ENCODE data around the gene CPVL.

The CPVL gene

GRCh38 chr7:28973591-28973990 is 172.7 kb downstream of the CPVL start:
- no peak for DNase-seq (ENCODE audit: low spot score)

- DNase-seq (ENCODE audit: low spot score), result no peak
These were observed 182.3 kb downstream of the CPVL start for GRCh38 chr7:28964056-28964455.

GRCh38 chr7:28961972-28962371 is 184.4 kb downstream of the CPVL start:
- DNase-seq (ENCODE audit: low spot score), result peak; percentile 63

- DNase-seq (ENCODE audit: low spot score), result no peak
These were observed 186.1 kb downstream of the CPVL start for GRCh38 chr7:28960071-28960840.

GRCh38 chr7:28958980-28959347 is 187.4 kb downstream of the CPVL start:
- DNase-seq (ENCODE audit: low spot score), result no peak

GRCh38 chr7:28958235-28958979 is 187.9 kb downstream of the CPVL start, which contains the start of gene TRIL:
Gene TRIL, minus strand, starts transcription at chr7:28958330. Its CDS starts 284 bp downstream, at chr7:28958046.
- DNase-seq (ENCODE audit: low spot score), result peak; percentile 80

GRCh38 chr7:28957751-28958234 is 188.5 kb downstream of the CPVL start:
- DNase-seq (ENCODE audit: low spot score), result peak; percentile 58

GRCh38 chr7:28957064-28957750 is 189.1 kb downstream of the CPVL start:
- peak; percentile 43 for DNase-seq (ENCODE audit: low spot score)

- DNase-seq (ENCODE audit: low spot score), result peak; percentile 87
These were observed 189.7 kb downstream of the CPVL start for GRCh38 chr7:28956608-28957063.

GRCh38 chr7:28955718-28956607 is 190.4 kb downstream of the CPVL start:
- DNase-seq (ENCODE audit: low spot score), result peak; percentile 85

- peak; percentile 8 for DNase-seq (ENCODE audit: low spot score)
These were observed 191.0 kb downstream of the CPVL start for GRCh38 chr7:28955356-28955717.

GRCh38 chr7:28954946-28955345 is 191.4 kb downstream of the CPVL start:
- no peak for DNase-seq (ENCODE audit: low spot score)

- no peak for DNase-seq (ENCODE audit: low spot score)
These were observed 191.9 kb downstream of the CPVL start for GRCh38 chr7:28954471-28954870.

- no peak for DNase-seq (ENCODE audit: low spot score)
These were observed 192.7 kb downstream of the CPVL start for GRCh38 chr7:28953633-28954032.
